Sigmoid colon (tissue), 7 donors: ENCODE data around the gene TMBIM1. TPM values are rescaled to one million over a fixed set of nuclear protein-coding genes. Genes with fewer than 3 reads are reported as not detected.

ENCODE experiments used
- DNase-seq: peaks from one replicate; pipeline ENCODE4 v3.0.0-alpha.2; 2019
- H3K27ac ChIP-seq, 4 donors: fragments of 200-600 bp; sonication (generic); one replicate each; pipeline ENCODE4 v1.5.1; 2016 to 2019; ENCODE audit warnings: mild to moderate bottlenecking in 1 of 4
- H3K27me3 ChIP-seq, 3 donors: fragments of 200-600 bp; sonication (generic); one replicate each; pipeline ENCODE4 v1.5.1; 2019; ENCODE audit warnings: mild to moderate bottlenecking in 1 of 3
- H3K36me3 ChIP-seq, 4 donors: fragments of 200-600 bp; sonication (generic); one replicate each; pipeline ENCODE4 v1.5.1; 2016 to 2019
- H3K4me1 ChIP-seq, 4 donors: fragments of 200-600 bp; sonication (generic); one replicate each; pipeline ENCODE4 v1.5.1; 2017 to 2019
- H3K4me3 ChIP-seq, 4 donors: fragments of 200-600 bp; sonication (generic); one replicate each; pipeline ENCODE4 v1.5.1; 2017 to 2019; ENCODE audit warnings: mild to moderate bottlenecking in 2 of 4, moderate library complexity in 1 of 4
- H3K9me3 ChIP-seq, 4 donors: fragments of 200-600 bp in 3 of 4; sonication (generic) in 3 of 4; one replicate each; pipeline versions ENCODE4 v1.5.1 to v1.6.1; 2013 to 2019
- CTCF ChIP-seq, 4 experiments: fragments of 450-650 bp in 3 of 4; fragments of 200-600 bp in 1 of 4; IDR thresholded peaks; one replicate each; pipeline ENCODE4 v1.5.1; 2016 to 2019; ENCODE audit warnings: antibody characterized with exemption in 4 of 4, mild to moderate bottlenecking in 3 of 4, moderate library complexity in 2 of 4
- EP300 ChIP-seq, 4 donors: sonication (generic); formaldehyde crosslinking; IDR thresholded peaks; one replicate each; pipeline ENCODE4 v1.6.1; 2017; ENCODE audit warnings: antibody characterized with exemption in 4 of 4
- POLR2A ChIP-seq, 2 donors: fragments of 450-650 bp; IDR thresholded peaks; one replicate each; pipeline ENCODE4 v1.6.1; 2016; ENCODE audit warnings: antibody characterized with exemption in 2 of 2, mild to moderate bottlenecking in 2 of 2, moderate library complexity in 2 of 2
- POLR2AphosphoS5 ChIP-seq, 4 donors: sonication (generic); formaldehyde crosslinking; IDR thresholded peaks; one replicate each; pipeline ENCODE4 v1.6.1; 2017; ENCODE audit warnings: antibody characterized with exemption in 4 of 4
- WGBS, 2 donors: extraction: QIAGEN DNeasy Blood & Tissue Kit; methylation state at CpG; one replicate each; pipeline ENCODE4 v1.1.7; 2013; 5-methylcytosine and 5-hydroxymethylcytosine counted together
- intact Hi-C: fragments of 100-400 bp; cut with DNase I; formaldehyde crosslinking; loops from one replicate; pipeline ENCODE4 v1.15.1; 2023
- polyA plus RNA-seq, 3 donors: library from polyadenylated mRNA; stranded (reverse); fragments of 200-250 nt; gene quantifications; one replicate each; pipeline ENCODE4 v1.2.3, GENCODE V29; 2013
- total RNA-seq, 4 donors: library from RNA; depleted of rRNA; stranded (reverse); fragments of >200 nt; gene quantifications; one replicate each; pipeline ENCODE4 v1.1.0, GENCODE V29; 2016
- donor health status: healthy with polysubstance abuse.
- donor health status: Bipolar disorder and iron deficiency.
- donor health status: healthy.

TMBIM1 gene
- total and polyA plus RNA-seq, 7 donors: 90.2 to 204 (median 139) TPM

DNA sequence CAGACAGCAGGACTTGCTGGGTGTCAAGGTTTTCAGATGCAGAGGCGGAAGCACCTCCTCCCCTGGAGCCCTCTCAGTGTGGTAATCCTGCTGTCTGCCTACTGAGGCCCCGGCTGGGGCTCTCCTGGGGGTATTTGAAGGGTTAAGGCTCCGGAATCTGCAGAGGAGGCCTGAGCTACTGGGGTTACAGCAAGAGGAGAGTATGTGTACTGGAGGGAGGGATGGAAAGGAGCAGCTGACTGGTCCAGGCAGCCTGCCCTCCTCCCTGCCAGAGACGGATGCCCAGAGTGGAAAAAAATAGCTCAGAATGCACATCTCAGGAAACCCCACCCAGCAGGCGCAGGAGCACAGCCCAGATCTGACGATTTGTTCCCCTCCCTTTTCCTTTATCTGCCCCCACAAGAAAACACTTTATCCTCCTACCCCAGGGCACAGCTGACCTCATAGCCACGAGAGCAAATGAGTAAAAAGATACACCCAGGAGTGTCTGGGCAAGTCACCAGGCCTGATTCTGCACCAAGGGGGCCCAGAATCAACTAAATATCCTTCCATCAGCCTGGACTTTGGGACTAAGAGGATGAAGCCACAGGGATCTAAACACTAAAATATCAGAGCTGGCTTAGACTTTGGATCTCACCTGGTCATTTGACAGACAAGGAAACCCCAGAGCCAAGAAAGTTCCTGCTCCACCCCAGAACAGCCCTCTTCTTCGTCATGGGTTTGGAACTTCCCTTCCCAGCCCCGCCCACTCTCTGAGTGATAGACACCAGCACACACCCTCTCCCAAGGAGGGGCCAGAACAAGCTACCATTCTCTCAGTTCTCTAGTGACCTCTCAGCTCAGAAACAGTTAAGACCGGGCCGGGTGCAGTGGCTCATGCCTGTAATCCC lies 5.5 kb downstream of the TMBIM1 start:
- Histone ChIP-seq H3K27ac (peak overlapping the region; percentile 91 to 99 (median 96)), H3K4me3 (peak overlapping the region; percentile 35 to 50 (median 40)), H3K9me3 (no peaks in the 10 kb centered on the region), H3K4me1 (peaks cover 0 to 97% (median 96%) of the 10 kb centered on the region in 4 donors), H3K27me3 (no peaks in the 10 kb centered on the region), H3K36me3 (peaks cover 0 to 3% (median under 1%) of the 10 kb centered on the region in 4 donors)
- DNase-seq: peak; percentile 97
- 6 to 9% methylated on average over 11 of the region's 11 CpGs for WGBS, 2 donors
- TF ChIP-seq POLR2AphosphoS5 (IDR thresholded peaks at IDR 0.05) (peak; percentile 71 to 94 (median 78)), EP300 (IDR thresholded peaks at IDR 0.05) (peak in 3 of 4 donors; percentile 24 to 63 (median 45)), CTCF (IDR thresholded peaks at IDR 0.05) (no peak), POLR2A (IDR thresholded peaks at IDR 0.05) (peak; percentile 20 to 69)
- intact Hi-C loops: loop anchor here (2.0 kb wide), 1 partner anchor 14 kb away; no protein-coding TSS in a partner anchor

DNA sequence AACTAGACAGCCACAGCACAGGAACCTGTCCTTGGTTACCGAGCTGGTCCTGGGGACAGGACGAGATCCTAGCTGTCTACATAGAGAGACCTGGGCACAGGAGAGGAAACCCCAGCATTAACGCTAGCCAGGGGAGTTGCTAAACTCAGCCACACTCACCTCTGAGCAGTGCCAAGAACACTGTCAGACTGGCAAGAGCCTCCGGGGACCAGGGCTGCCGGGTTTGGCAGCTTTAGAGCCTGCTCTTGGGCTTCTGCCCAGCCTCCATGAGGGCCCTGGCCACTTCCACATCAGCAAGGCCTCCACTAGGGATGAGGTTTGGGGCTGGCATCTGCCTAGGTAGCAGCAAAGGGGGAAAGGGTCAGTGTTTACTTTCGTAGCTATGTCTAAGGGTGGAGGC lies 6.7 kb downstream of the TMBIM1 start:
- WGBS, 2 donors: 42 to 53% methylated on average over 6 of the region's 6 CpGs
- DNase-seq: peak; percentile 93
- Histone ChIP-seq H3K9me3 (no peaks in the 10 kb centered on the region), H3K27ac (peak overlapping the region; percentile 91 to 99 (median 96)), H3K4me3 (peak overlapping the region in 3 of 4 donors; percentile 38 to 50 (median 42)), H3K4me1 (peaks cover 0 to 97% (median 95%) of the 10 kb centered on the region in 4 donors), H3K27me3 (no peaks in the 10 kb centered on the region), H3K36me3 (peaks cover under 1 to 15% (median 7%) of the 10 kb centered on the region in 4 donors)
- intact Hi-C loops: loop anchor here (2.0 kb wide), 1 partner anchor 13 kb away; no protein-coding TSS in a partner anchor
- TF ChIP-seq POLR2A (IDR thresholded peaks at IDR 0.05): no peak
- TF ChIP-seq CTCF (IDR thresholded peaks at IDR 0.05): no peak
- peak in 3 of 4 donors; percentile 38 to 64 (median 57) for TF ChIP-seq POLR2AphosphoS5 (IDR thresholded peaks at IDR 0.05)
- TF ChIP-seq EP300 (IDR thresholded peaks at IDR 0.05): no peak

- WGBS, 2 donors: 54 to 73% methylated on average over 16 of the region's 16 CpGs
- H3K36me3 ChIP-seq: peaks cover 14 to 28% (median 21%) of the 10 kb centered on the region in 4 donors
- peak; percentile 88 for DNase-seq
- H3K4me1 ChIP-seq: peaks cover 0 to 85% (median 81%) of the 10 kb centered on the region in 4 donors
- peak overlapping the region; percentile 91 to 99 (median 96) for H3K27ac ChIP-seq
- H3K27me3 ChIP-seq: no peaks in the 10 kb centered on the region
- TF ChIP-seq POLR2AphosphoS5 (IDR thresholded peaks at IDR 0.05) (peak in 3 of 4 donors; percentile 32 to 63 (median 34)), POLR2A (IDR thresholded peaks at IDR 0.05) (no peak)
- H3K4me3 ChIP-seq: peak overlapping the region in 2 of 4 donors; percentile 8 to 11
- no peaks in the 10 kb centered on the region for H3K9me3 ChIP-seq
- intact Hi-C loops: no loop called here
These were observed 8.0 kb downstream of the TMBIM1 start for GRCh38 chr2:218284106-218284811.

DNA sequence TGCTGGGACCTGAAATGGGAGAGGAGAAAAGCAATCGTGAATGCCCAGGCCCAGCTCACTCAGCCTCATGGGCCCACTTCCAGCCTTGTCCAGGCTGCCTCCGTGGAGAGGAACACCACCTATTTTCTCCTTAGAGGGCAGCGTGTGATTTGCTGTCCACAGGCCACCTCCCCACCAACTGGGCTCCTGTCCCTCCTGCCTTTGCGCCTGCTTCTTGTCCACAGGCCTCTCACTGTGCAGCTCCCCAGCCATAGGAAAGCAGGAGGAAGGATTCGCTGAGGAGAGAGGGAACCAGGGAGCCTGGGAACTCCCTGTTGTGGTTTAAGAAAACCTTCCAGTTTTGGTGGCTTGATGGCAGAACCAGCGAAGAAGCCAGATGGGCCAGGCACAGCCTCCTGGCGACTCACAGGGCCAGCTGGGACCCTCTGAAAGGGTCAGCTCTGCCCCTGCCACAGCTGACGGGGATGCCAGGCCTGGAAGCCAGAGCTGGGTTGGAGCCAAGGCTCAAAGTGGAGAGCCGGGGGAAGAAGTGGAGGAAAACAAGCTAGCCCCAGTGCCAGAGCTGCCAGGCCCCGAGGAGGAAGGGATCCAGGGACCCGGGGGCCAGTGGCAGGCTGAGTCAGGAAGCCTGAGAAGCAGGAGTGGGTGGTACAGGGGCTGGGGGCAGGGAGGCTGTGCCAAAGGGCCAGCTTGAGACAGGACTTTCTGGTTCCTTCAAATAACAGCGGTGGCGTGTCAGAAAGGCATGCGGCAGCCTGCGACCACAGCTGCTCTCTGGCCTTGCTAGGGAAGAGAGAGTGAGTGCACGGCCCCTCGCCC lies 9.9 kb downstream of the TMBIM1 start:
- peaks cover 24 to 47% (median 40%) of the 10 kb centered on the region in 4 donors for H3K36me3 ChIP-seq
- intact Hi-C loops: loop anchor here (1.0 kb wide), 1 partner anchor 9 kb away; no protein-coding TSS in a partner anchor
- WGBS, 2 donors: 81 to 84% methylated on average over 17 of the region's 17 CpGs
- no peaks in the 10 kb centered on the region for H3K27me3 ChIP-seq
- peak overlapping the region; percentile 91 to 99 (median 96) for H3K27ac ChIP-seq
- TF ChIP-seq CTCF (IDR thresholded peaks at IDR 0.05): no peak
- peak in 1 of 2 donors; percentile 61 for TF ChIP-seq POLR2A (IDR thresholded peaks at IDR 0.05)
- peak; percentile 67 to 94 (median 81) for TF ChIP-seq POLR2AphosphoS5 (IDR thresholded peaks at IDR 0.05)
- TF ChIP-seq EP300 (IDR thresholded peaks at IDR 0.05): peak in 1 of 4 donors; percentile 22
- DNase-seq: peak; percentile 92
- H3K9me3 ChIP-seq: no peaks in the 10 kb centered on the region
- H3K4me3 ChIP-seq: peak overlapping the region in 2 of 4 donors; percentile 10 to 16
- H3K4me1 ChIP-seq: peaks cover 0 to 71% (median 64%) of the 10 kb centered on the region in 4 donors
